A673 (cell line): ENCODE data around the gene WDR76. TPM values are rescaled to one million over a fixed set of nuclear protein-coding genes. Genes with fewer than 3 reads are reported as not detected.
"Not testable (repeated sequence)": the region's sequence is repeated elsewhere in the genome, so short reads cannot be mapped to it uniquely, and the experiment has no call there.

Experiments used
- BruUV-seq: library from RNA; stranded (reverse); fragments of 400-500 nt; replicated peaks from 2 replicates; lab custom pipeline; 2021; lab: Mats Ljungman, UMichigan
- CTCF ChIA-PET: fragments of 300-600 bp; sonication (Branson Sonifier 250); formaldehyde crosslinking; loops from one replicate; lab custom pipeline; 2022; ENCODE audit warnings: antibody characterized with exemption; lab: Charles Lee
- POLR2A ChIA-PET: fragments of 300-600 bp; sonication (Branson Sonifier 250); formaldehyde crosslinking; loops from one replicate; lab custom pipeline; 2022; ENCODE audit warnings: antibody characterized with exemption; ENCODE audit not compliant: low non-redundant PET; lab: Charles Lee
- DNase-seq: peaks from one replicate; pipeline ENCODE4 v3.0.0-alpha.2; 2015; ENCODE audit warnings: low spot score
- H3K27ac ChIP-seq: fragments of 200-600 bp; sonication (generic); 2 replicates; pipeline ENCODE4 v1.5.1; 2016; ENCODE audit warnings: mixed run types, low read depth, mild to moderate bottlenecking, mixed read lengths, antibody characterized with exemption, low read length; ENCODE audit not compliant: poor library complexity, severe bottlenecking
- H3K27me3 ChIP-seq: fragments of 200-600 bp; sonication (generic); replicated peaks from 2 replicates; pipeline ENCODE4 v1.6.1; 2017; ENCODE audit warnings: mixed run types, low read depth, mild to moderate bottlenecking, mixed read lengths, antibody characterized with exemption, low read length; ENCODE audit not compliant: insufficient read depth, poor library complexity
- H3K36me3 ChIP-seq: fragments of 200-600 bp; sonication (generic); 2 replicates; pipeline ENCODE4 v1.6.1; 2016; ENCODE audit warnings: mixed run types, mild to moderate bottlenecking, mixed read lengths, antibody characterized with exemption, low read length; ENCODE audit not compliant: insufficient read depth, poor library complexity, severe bottlenecking
- H3K4me1 ChIP-seq: fragments of 200-600 bp; sonication (generic); 2 replicates; pipeline ENCODE4 v1.6.1; 2017; ENCODE audit warnings: mixed run types, mild to moderate bottlenecking, mixed read lengths, antibody characterized with exemption, low read length; ENCODE audit not compliant: insufficient read depth, poor library complexity, severe bottlenecking
- H3K4me3 ChIP-seq: fragments of 200-600 bp; sonication (generic); 2 replicates; pipeline ENCODE4 v1.5.1; 2016; ENCODE audit warnings: low read depth, mixed run types, mild to moderate bottlenecking, mixed read lengths, low read length; ENCODE audit not compliant: poor library complexity, severe bottlenecking
- H3K9me3 ChIP-seq: fragments of 200-600 bp; sonication (generic); 2 replicates; pipeline ENCODE4 v1.6.1; 2016; ENCODE audit warnings: mixed run types, low read depth, mild to moderate bottlenecking, mixed read lengths, antibody characterized with exemption, low read length; ENCODE audit not compliant: poor library complexity, severe bottlenecking
- CTCF ChIP-seq: fragments of 300-800, 200-600 bp; sonication (generic); conservative IDR thresholded peaks from 2 replicates; pipeline ENCODE4 v1.5.1; 2017; ENCODE audit warnings: low read depth, mild to moderate bottlenecking, antibody characterized with exemption, low read length, moderate library complexity, mixed read lengths
- EZH2 ChIP-seq: fragments of 200-600 bp; sonication (generic); IDR thresholded peaks from 2 replicates; pipeline ENCODE4 v1.6.1; 2017; ENCODE audit warnings: borderline replicate concordance, low read depth, mild to moderate bottlenecking, mixed read lengths, antibody characterized with exemption, low read length; ENCODE audit not compliant: poor library complexity, severe bottlenecking
- intact Hi-C: fragments of 100-400 bp; cut with micrococcal nuclease; formaldehyde crosslinking; loops from one replicate; pipeline ENCODE4 v1.10.0; 2022; ENCODE audit not compliant: unreplicated experiment
- total RNA-seq: library from RNA; stranded (reverse); gene quantifications from 2 replicates; pipeline ENCODE4 v1.2.3, GENCODE V29; 2021

The WDR76 gene
- total RNA-seq, 1 experiment from 2014 or later = 65.2 TPM

GRCh38 chr15:43799945-43800285, 26.9 kb upstream of the WDR76 start, which contains the start of gene SERINC4:
TSS of gene SERINC4 (minus strand) at chr15:43800220. CDS start at chr15:43799986, 234 bp downstream.
- Histone ChIP-seq H3K27ac (peak within 1 kb of the TSS; percentile 67), H3K27me3 (no peaks in the 10 kb centered on the region), H3K9me3 (no peaks in the 10 kb centered on the region), H3K4me3 (peak within 1 kb of the TSS; percentile 82), H3K4me1 (no peaks in the 10 kb centered on the region), H3K36me3 (peaks cover 53% of the 10 kb centered on the region)
- no TSS peak for BruUV-seq
- POLR2A ChIA-PET = interaction anchor here (0.8 kb wide), 1 partner anchor 11 kb away, joined by 3 read pairs; no protein-coding TSS in a partner anchor
- CTCF ChIA-PET = interaction anchor here (1.0 kb wide), 1 partner anchor 25 kb away, joined by 3 read pairs; the partner anchor contains the start of gene MFAP1
- intact Hi-C loops = no loop called here
- no peak for TF ChIP-seq EZH2
- TF ChIP-seq CTCF = no peak
- no peak for DNase-seq

- peak; percentile 92 for DNase-seq
- TF ChIP-seq CTCF (no peak), EZH2 (no peak)
- peak within 1 kb of the TSS; percentile 82 for H3K4me3 ChIP-seq
- no peaks in the 10 kb centered on the region for H3K27me3 ChIP-seq
- peak within 1 kb of the TSS; percentile 67 for H3K27ac ChIP-seq
- POLR2A ChIA-PET = interaction anchor here (0.8 kb wide), 1 partner anchor 11 kb away, joined by 3 read pairs; no protein-coding TSS in a partner anchor
- H3K4me1 ChIP-seq = no peaks in the 10 kb centered on the region
- intact Hi-C loops = no loop called here
- CTCF ChIA-PET = interaction anchor here (0.6 to 1.0 kb wide), 2 partner anchors 22 to 24 kb away, joined by 3 to 8 read pairs; partner anchors contain the start of gene MFAP1
- H3K9me3 ChIP-seq = no peaks in the 10 kb centered on the region
- peaks cover 53% of the 10 kb centered on the region for H3K36me3 ChIP-seq
- TSS peak; percentile 52 for BruUV-seq
Measured at GRCh38 chr15:43800286-43801141, 26.3 kb upstream of the WDR76 start, which contains the start of gene HYPK. TSS of gene HYPK (plus strand) at chr15:43800599. CDS start at chr15:43800623, 24 bp downstream.

- H3K4me1 ChIP-seq, POLR2A ChIA-PET, H3K4me3 ChIP-seq, intact Hi-C loops, CTCF ChIA-PET, BruUV-seq, H3K27me3 ChIP-seq, H3K27ac ChIP-seq, H3K9me3 ChIP-seq, DNase-seq: not testable (repeated sequence)
- peaks cover 56% of the 10 kb centered on the region for H3K36me3 ChIP-seq
Measured at GRCh38 chr15:43802676-43803075, 24.1 kb upstream of the WDR76 start.
